Measurements from ENCODE around the gene IL18R1.

GRCh38 chr2:102358496-102358895 is 2.9 kb downstream of the IL18R1 start:
- TF ChIP-seq, protein P1, sequence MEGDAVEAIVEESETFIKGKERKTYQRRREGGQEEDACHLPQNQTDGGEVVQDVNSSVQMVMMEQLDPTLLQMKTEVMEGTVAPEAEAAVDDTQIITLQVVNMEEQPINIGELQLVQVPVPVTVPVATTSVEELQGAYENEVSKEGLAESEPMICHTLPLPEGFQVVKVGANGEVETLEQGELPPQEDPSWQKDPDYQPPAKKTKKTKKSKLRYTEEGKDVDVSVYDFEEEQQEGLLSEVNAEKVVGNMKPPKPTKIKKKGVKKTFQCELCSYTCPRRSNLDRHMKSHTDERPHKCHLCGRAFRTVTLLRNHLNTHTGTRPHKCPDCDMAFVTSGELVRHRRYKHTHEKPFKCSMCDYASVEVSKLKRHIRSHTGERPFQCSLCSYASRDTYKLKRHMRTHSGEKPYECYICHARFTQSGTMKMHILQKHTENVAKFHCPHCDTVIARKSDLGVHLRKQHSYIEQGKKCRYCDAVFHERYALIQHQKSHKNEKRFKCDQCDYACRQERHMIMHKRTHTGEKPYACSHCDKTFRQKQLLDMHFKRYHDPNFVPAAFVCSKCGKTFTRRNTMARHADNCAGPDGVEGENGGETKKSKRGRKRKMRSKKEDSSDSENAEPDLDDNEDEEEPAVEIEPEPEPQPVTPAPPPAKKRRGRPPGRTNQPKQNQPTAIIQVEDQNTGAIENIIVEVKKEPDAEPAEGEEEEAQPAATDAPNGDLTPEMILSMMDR (IDR thresholded peaks at IDR 0.05; ENCODE audit: insufficient read depth, low read depth, low read length), result no peak
- no peak for TF ChIP-seq EZH2 (IDR thresholded peaks at IDR 0.05; ENCODE audit: insufficient read depth, low read length)
